Measurements from ENCODE around the gene UCP1. TPM values are rescaled to one million over a fixed set of nuclear protein-coding genes. Genes with fewer than 3 reads are reported as not detected.

The UCP1 gene, protein sequence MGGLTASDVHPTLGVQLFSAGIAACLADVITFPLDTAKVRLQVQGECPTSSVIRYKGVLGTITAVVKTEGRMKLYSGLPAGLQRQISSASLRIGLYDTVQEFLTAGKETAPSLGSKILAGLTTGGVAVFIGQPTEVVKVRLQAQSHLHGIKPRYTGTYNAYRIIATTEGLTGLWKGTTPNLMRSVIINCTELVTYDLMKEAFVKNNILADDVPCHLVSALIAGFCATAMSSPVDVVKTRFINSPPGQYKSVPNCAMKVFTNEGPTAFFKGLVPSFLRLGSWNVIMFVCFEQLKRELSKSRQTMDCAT
- not detected in 2 replicates for total RNA-seq
- not detected in 2 replicates for polyA plus RNA-seq

DNA sequence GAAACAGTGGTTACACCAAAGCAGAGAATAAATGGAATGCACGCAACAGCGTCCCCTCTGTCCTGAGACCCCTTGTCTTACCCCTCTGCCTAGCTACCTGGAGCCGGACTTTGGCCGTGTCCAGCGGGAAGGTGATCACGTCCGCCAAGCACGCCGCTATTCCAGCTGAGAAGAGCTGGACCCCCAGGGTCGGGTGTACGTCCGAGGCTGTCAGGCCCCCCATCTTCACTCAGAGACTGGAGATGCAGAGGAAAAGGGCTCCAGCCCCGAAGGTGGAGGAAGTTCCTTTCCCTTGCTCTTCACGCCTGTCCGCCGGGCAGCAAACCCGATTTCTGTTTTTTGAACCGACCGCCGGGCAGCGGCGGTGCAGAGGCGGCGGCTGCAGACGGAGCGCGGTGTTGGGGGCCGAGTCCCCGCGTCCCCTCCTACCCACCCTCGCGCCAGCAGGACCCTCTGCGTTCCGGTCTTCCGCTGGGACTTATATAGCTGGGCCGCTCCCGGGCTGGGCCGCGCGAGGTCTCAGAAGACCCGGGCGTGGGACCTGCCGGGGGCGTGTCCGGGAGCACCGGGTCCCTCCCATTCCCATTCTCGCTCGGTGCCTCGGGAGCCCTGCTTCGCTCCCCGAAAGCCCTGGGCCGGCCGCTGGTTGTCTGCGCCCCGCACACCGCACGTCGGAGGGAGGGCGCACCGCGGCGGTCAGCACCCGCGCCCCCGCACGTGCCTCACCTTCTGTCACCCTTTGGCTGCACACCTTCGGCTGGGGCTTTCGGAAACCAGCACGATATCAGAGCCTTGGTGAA is at the start of gene UCP1:
TSS of gene UCP1 (minus strand) at position 455 of the 800 bp plus-strand sequence. CDS start at position 223, 232 bp downstream.
- Histone ChIP-seq H3K4me1 (ENCODE audit: insufficient read depth) (no peaks in the 10 kb centered on the region), H3K79me2 (no peaks in the 10 kb centered on the region), H3K27ac (no peak within 1 kb of the TSS), H3K9me3 (ENCODE audit: low read depth) (no peaks in the 10 kb centered on the region), H3K4me3 (peak within 1 kb of the TSS; percentile 44), H3K27me3 (peaks cover 76% of the 10 kb centered on the region), H3K9me2 (replicated peaks; ENCODE audit: insufficient read depth) (no peaks in the 10 kb centered on the region), H3K36me3 (replicated peaks; ENCODE audit: insufficient read depth, low read depth) (no peaks in the 10 kb centered on the region), H3K4me2 (peak within 1 kb of the TSS; percentile 97), H2AFZ (peak within 1 kb of the TSS; percentile 56), H4K20me1 (ENCODE audit: insufficient read depth, poor library complexity, severe bottlenecking) (no peaks in the 10 kb centered on the region)
- TF ChIP-seq, protein P1, sequence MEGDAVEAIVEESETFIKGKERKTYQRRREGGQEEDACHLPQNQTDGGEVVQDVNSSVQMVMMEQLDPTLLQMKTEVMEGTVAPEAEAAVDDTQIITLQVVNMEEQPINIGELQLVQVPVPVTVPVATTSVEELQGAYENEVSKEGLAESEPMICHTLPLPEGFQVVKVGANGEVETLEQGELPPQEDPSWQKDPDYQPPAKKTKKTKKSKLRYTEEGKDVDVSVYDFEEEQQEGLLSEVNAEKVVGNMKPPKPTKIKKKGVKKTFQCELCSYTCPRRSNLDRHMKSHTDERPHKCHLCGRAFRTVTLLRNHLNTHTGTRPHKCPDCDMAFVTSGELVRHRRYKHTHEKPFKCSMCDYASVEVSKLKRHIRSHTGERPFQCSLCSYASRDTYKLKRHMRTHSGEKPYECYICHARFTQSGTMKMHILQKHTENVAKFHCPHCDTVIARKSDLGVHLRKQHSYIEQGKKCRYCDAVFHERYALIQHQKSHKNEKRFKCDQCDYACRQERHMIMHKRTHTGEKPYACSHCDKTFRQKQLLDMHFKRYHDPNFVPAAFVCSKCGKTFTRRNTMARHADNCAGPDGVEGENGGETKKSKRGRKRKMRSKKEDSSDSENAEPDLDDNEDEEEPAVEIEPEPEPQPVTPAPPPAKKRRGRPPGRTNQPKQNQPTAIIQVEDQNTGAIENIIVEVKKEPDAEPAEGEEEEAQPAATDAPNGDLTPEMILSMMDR (IDR thresholded peaks at IDR 0.05; ENCODE audit: poor library complexity): no peak
- no peak for TF ChIP-seq EZH2phosphoT487 (IDR thresholded peaks at IDR 0.05; ENCODE audit: low read depth, severe bottlenecking, unreplicated experiment)
- no peak for TF ChIP-seq EZH2 (IDR thresholded peaks at IDR 0.05; ENCODE audit: borderline replicate concordance)
- peak; percentile 50 for DNase-seq (ENCODE audit: low spot score)
- WGBS (ENCODE audit: low lambda C conversion rate, missing lambda C conversion rate): under 1% methylated on average over 69 of the region's 69 CpGs

DNA sequence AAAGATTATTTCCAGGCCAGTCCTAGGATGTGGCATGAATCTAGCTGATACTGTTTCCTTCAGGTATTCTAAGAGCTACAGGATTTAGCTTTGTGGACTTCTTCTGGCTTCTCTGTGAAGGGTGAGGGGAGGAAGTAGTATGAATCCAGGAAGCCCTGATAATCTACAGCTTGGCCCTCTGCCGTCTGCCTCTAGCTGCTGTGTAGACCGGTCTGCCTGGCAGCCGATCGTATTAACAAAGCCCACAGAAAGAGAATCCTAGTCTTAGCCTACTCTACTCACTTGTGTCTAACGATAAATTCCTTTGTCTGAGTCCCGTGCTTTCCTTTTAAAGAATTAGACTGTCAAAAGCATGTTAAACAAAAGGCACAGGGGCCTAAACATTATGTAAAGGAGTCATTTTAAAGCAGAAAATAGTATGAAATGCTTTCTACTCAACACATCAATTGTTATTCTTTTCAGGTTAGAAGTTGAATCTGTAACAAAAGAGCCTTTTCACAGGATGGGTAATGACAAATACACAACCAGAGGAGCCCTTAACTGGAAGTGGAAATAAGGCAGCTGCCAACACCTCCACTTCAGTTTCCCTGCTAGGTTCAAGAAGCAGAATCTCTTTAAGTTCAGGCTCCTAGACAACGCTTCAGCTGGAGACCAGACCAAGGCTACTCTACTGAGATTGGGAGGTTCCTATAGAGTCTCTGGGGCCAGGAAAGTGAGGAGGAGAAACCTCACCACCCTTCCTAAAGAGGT is 48.9 kb upstream of the UCP1 start:
- TF ChIP-seq, protein P1 (IDR thresholded peaks at IDR 0.05; ENCODE audit: poor library complexity): no peak
- TF ChIP-seq EZH2phosphoT487 (IDR thresholded peaks at IDR 0.05; ENCODE audit: low read depth, severe bottlenecking, unreplicated experiment) (no peak), EZH2 (IDR thresholded peaks at IDR 0.05; ENCODE audit: borderline replicate concordance) (no peak)
- Histone ChIP-seq H3K9me2 (replicated peaks; ENCODE audit: insufficient read depth) (no peaks in the 10 kb centered on the region), H3K4me2 (no peak overlapping the region), H3K4me3 (no peak overlapping the region), H2AFZ (peak overlapping the region; percentile 38), H3K79me2 (no peaks in the 10 kb centered on the region), H3K9me3 (ENCODE audit: low read depth) (no peaks in the 10 kb centered on the region), H3K36me3 (replicated peaks; ENCODE audit: insufficient read depth, low read depth) (no peaks in the 10 kb centered on the region), H4K20me1 (ENCODE audit: insufficient read depth, poor library complexity, severe bottlenecking) (no peaks in the 10 kb centered on the region), H3K4me1 (ENCODE audit: insufficient read depth) (no peaks in the 10 kb centered on the region), H3K27ac (no peak overlapping the region), H3K27me3 (no peaks in the 10 kb centered on the region)
- 56% methylated on average over 7 of the region's 7 CpGs for WGBS (ENCODE audit: low lambda C conversion rate, missing lambda C conversion rate)
- DNase-seq (ENCODE audit: low spot score): no peak

DNA sequence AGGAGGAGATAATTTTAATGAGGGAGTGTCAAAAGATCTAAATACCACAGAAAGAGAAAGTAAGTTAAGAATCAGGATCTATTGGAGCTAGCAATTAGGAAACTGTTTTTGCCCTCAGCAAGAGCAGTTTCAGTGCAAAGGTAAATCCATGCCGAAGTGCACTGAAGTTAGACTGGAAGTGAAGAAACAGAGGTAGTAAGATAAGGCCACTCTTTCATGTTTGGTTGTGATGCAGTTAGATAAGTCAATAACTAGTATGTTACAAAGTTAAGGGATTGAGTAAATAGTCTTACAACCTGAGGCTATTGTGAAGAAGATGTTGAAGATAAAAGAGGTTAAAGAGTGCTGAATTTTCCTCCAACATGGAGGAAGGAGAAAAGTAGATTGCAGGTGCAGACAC is 46.7 kb upstream of the UCP1 start:
- Histone ChIP-seq H3K4me2 (peak overlapping the region; percentile 28), H3K79me2 (no peaks in the 10 kb centered on the region), H2AFZ (no peak overlapping the region), H3K4me1 (ENCODE audit: insufficient read depth) (no peaks in the 10 kb centered on the region), H3K27me3 (no peaks in the 10 kb centered on the region), H4K20me1 (ENCODE audit: insufficient read depth, poor library complexity, severe bottlenecking) (no peaks in the 10 kb centered on the region), H3K4me3 (no peak overlapping the region), H3K9me2 (replicated peaks; ENCODE audit: insufficient read depth) (no peaks in the 10 kb centered on the region), H3K27ac (peak overlapping the region; percentile 41), H3K36me3 (replicated peaks; ENCODE audit: insufficient read depth, low read depth) (no peaks in the 10 kb centered on the region), H3K9me3 (ENCODE audit: low read depth) (no peaks in the 10 kb centered on the region)
- TF ChIP-seq EZH2 (IDR thresholded peaks at IDR 0.05; ENCODE audit: borderline replicate concordance) (no peak), EZH2phosphoT487 (IDR thresholded peaks at IDR 0.05; ENCODE audit: low read depth, severe bottlenecking, unreplicated experiment) (no peak)
- TF ChIP-seq, protein P1 (IDR thresholded peaks at IDR 0.05; ENCODE audit: poor library complexity): no peak
- 31% methylated on average over 1 of the region's 1 CpG for WGBS (ENCODE audit: low lambda C conversion rate, missing lambda C conversion rate)
- no peak for DNase-seq (ENCODE audit: low spot score)

Data from hepatocyte (in vitro differentiated cells).